ENCODE results near the gene RIOK3. TPM values are rescaled to one million over a fixed set of nuclear protein-coding genes. Genes with fewer than 3 reads are reported as not detected.
A peak's percentile ranks its signal among the peaks of the same experiment; 100 is the strongest.

The RIOK3 gene
- total RNA-seq, 1 donor from 2014 or later = 69.7 TPM

GRCh38 chr18:23493654-23494053, 40.6 kb downstream of the RIOK3 start:
- no peaks in the 10 kb centered on the region for H3K9me3 Mint-ChIP-seq (ENCODE audit: unreplicated experiment)
- no peak overlapping the region for H3K4me3 Mint-ChIP-seq (ENCODE audit: unreplicated experiment)
- no peak overlapping the region for H3K27ac Mint-ChIP-seq (ENCODE audit: unreplicated experiment)
- H3K27me3 Mint-ChIP-seq (ENCODE audit: unreplicated experiment) = peaks cover 2% of the 10 kb centered on the region
- no peak for TF ChIP-seq CTCF (IDR thresholded peaks at IDR 0.05; ENCODE audit: unreplicated experiment)
- H3K4me1 Mint-ChIP-seq (ENCODE audit: unreplicated experiment) = peaks cover 2% of the 10 kb centered on the region
- no peaks in the 10 kb centered on the region for H3K36me3 Mint-ChIP-seq (ENCODE audit: low read depth, unreplicated experiment)
- no peak for DNase-seq (ENCODE audit: low spot score)

- H3K36me3 Mint-ChIP-seq (ENCODE audit: low read depth, unreplicated experiment) = no peaks in the 10 kb centered on the region
- H3K27me3 Mint-ChIP-seq (ENCODE audit: unreplicated experiment) = peaks cover 2% of the 10 kb centered on the region
- peaks cover 2% of the 10 kb centered on the region for H3K4me1 Mint-ChIP-seq (ENCODE audit: unreplicated experiment)
- no peak for TF ChIP-seq CTCF (IDR thresholded peaks at IDR 0.05; ENCODE audit: unreplicated experiment)
- H3K4me3 Mint-ChIP-seq (ENCODE audit: unreplicated experiment) = no peak overlapping the region
- DNase-seq (ENCODE audit: low spot score) = no peak
- H3K27ac Mint-ChIP-seq (ENCODE audit: unreplicated experiment) = no peak overlapping the region
- H3K9me3 Mint-ChIP-seq (ENCODE audit: unreplicated experiment) = no peaks in the 10 kb centered on the region
Observed at GRCh38 chr18:23494992-23495391, 41.9 kb downstream of the RIOK3 start.

- Mint-ChIP-seq H3K9me3 (ENCODE audit: unreplicated experiment) (no peaks in the 10 kb centered on the region), H3K27ac (ENCODE audit: unreplicated experiment) (no peak overlapping the region), H3K4me1 (ENCODE audit: unreplicated experiment) (peaks cover 2% of the 10 kb centered on the region), H3K4me3 (ENCODE audit: unreplicated experiment) (no peak overlapping the region), H3K36me3 (ENCODE audit: low read depth, unreplicated experiment) (no peaks in the 10 kb centered on the region), H3K27me3 (ENCODE audit: unreplicated experiment) (peaks cover 5% of the 10 kb centered on the region)
- no peak for TF ChIP-seq CTCF (IDR thresholded peaks at IDR 0.05; ENCODE audit: unreplicated experiment)
- no peak for DNase-seq (ENCODE audit: low spot score)
Observed at GRCh38 chr18:23495723-23496440, 42.8 kb downstream of the RIOK3 start.

GRCh38 chr18:23498117-23498516, 45.0 kb downstream of the RIOK3 start:
- Mint-ChIP-seq H3K4me1 (ENCODE audit: unreplicated experiment) (peaks cover 2% of the 10 kb centered on the region), H3K27ac (ENCODE audit: unreplicated experiment) (no peak overlapping the region), H3K9me3 (ENCODE audit: unreplicated experiment) (no peaks in the 10 kb centered on the region), H3K27me3 (ENCODE audit: unreplicated experiment) (peaks cover 9% of the 10 kb centered on the region), H3K36me3 (ENCODE audit: low read depth, unreplicated experiment) (no peaks in the 10 kb centered on the region), H3K4me3 (ENCODE audit: unreplicated experiment) (no peak overlapping the region)
- DNase-seq (ENCODE audit: low spot score) = no peak
- no peak for TF ChIP-seq CTCF (IDR thresholded peaks at IDR 0.05; ENCODE audit: unreplicated experiment)

GRCh38 chr18:23498877-23499276, 45.8 kb downstream of the RIOK3 start:
- Mint-ChIP-seq H3K4me3 (ENCODE audit: unreplicated experiment) (no peak overlapping the region), H3K36me3 (ENCODE audit: low read depth, unreplicated experiment) (no peaks in the 10 kb centered on the region), H3K9me3 (ENCODE audit: unreplicated experiment) (no peaks in the 10 kb centered on the region), H3K4me1 (ENCODE audit: unreplicated experiment) (peaks cover 2% of the 10 kb centered on the region), H3K27ac (ENCODE audit: unreplicated experiment) (no peak overlapping the region), H3K27me3 (ENCODE audit: unreplicated experiment) (peaks cover 9% of the 10 kb centered on the region)
- peak; percentile 77 for TF ChIP-seq CTCF (IDR thresholded peaks at IDR 0.05; ENCODE audit: unreplicated experiment)
- peak; percentile 65 for DNase-seq (ENCODE audit: low spot score)
